ENCODE measurements around the gene KPTN.

KPTN gene

GRCh38 chr19:47429140-47429793 lies 54.8 kb downstream of the KPTN start:
- Histone ChIP-seq H3K4me3 (ENCODE audit: low read depth in 1 of 2, low read length in 2 of 2) (no peak overlapping the region), H3K4me1 (ENCODE audit: control insufficient read depth in 1 of 2, insufficient read depth in 2 of 2, low read length in 2 of 2) (peaks cover 4 to 32% of the 10 kb centered on the region in 2 donors), H3K9me3 (ENCODE audit: control insufficient read depth in 1 of 2, low read length in 2 of 2) (no peaks in the 10 kb centered on the region), H3K36me3 (ENCODE audit: control insufficient read depth in 1 of 2, insufficient read depth in 2 of 2, low read length in 2 of 2) (no peaks in the 10 kb centered on the region), H3K27ac (ENCODE audit: low read length) (no peak overlapping the region), H3K27me3 (ENCODE audit: low read depth, low read length) (peaks cover 19% of the 10 kb centered on the region)

- no peaks in the 10 kb centered on the region for H3K9me3 ChIP-seq (ENCODE audit: control insufficient read depth in 1 of 2, low read length in 2 of 2)
- H3K36me3 ChIP-seq (ENCODE audit: control insufficient read depth in 1 of 2, insufficient read depth in 2 of 2, low read length in 2 of 2) = no peaks in the 10 kb centered on the region
- H3K27me3 ChIP-seq (ENCODE audit: low read depth, low read length) = peaks cover 23% of the 10 kb centered on the region
- no peak overlapping the region for H3K27ac ChIP-seq (ENCODE audit: low read length)
- H3K4me3 ChIP-seq (ENCODE audit: low read depth in 1 of 2, low read length in 2 of 2) = peak overlapping the region in 1 of 2 donors; percentile 49
- H3K4me1 ChIP-seq (ENCODE audit: control insufficient read depth in 1 of 2, insufficient read depth in 2 of 2, low read length in 2 of 2) = peaks cover 4 to 32% of the 10 kb centered on the region in 2 donors
Observed at GRCh38 chr19:47428177-47428894, 55.7 kb downstream of the KPTN start.

DNA sequence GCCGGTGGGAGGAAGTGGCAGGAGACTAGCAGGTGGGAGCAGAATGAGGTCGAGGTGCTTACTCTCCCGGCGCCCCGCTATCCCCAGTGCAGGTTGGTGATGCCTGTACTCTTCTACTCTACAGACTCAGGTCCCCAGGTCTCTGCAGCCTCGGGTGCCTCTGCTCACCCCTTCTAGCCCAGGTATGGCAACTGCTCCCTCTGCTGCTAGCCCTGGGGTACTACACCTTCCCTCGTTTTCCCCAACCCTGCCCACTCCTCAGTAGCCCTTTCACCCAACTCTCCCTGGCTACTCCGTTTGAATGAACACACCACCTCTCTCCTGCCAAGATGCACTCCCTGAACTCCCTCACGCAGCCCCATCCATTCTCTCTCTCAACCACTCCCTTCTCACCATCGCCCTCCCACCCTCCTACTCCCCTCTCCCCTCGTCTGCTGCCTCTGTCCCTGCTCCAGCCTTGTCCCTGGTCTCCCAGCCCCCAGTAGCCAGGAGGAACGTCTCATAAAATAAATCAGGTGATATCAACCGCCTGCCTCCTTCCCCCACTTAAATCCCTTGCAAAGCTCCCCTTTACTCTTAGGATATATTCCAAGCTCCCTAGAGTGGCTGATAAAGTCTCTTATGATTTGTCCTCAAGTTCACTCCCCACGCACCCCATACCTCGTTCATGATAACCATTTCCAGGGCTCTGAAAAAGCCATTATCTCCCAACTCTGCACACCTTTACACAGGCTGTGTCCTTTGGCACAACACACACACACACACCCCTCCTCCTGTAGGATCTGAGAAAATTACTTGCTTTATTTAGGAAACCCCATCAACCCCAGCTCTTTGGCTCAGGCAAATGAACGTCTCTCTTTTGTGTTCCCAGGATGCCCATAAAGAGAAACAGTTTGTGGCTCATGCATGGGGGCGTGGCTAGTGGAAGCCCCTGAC lies 56.5 kb downstream of the KPTN start:
- no peaks in the 10 kb centered on the region for H3K9me3 ChIP-seq (ENCODE audit: control insufficient read depth in 1 of 2, low read length in 2 of 2)
- peaks cover 4 to 32% of the 10 kb centered on the region in 2 donors for H3K4me1 ChIP-seq (ENCODE audit: control insufficient read depth in 1 of 2, insufficient read depth in 2 of 2, low read length in 2 of 2)
- H3K27me3 ChIP-seq (ENCODE audit: low read depth, low read length) = peaks cover 31% of the 10 kb centered on the region
- H3K4me3 ChIP-seq (ENCODE audit: low read depth in 1 of 2, low read length in 2 of 2) = peak overlapping the region; percentile 18 to 49
- peak overlapping the region; percentile 28 for H3K27ac ChIP-seq (ENCODE audit: low read length)
- H3K36me3 ChIP-seq (ENCODE audit: control insufficient read depth in 1 of 2, insufficient read depth in 2 of 2, low read length in 2 of 2) = no peaks in the 10 kb centered on the region
